ENCODE measurements around the gene EHMT1. TPM values are rescaled to one million over a fixed set of nuclear protein-coding genes. Genes with fewer than 3 reads are reported as not detected.

EHMT1 gene
- total RNA-seq, 2 donors from 2014 or later: 56.2 to 97.9 TPM

DNA sequence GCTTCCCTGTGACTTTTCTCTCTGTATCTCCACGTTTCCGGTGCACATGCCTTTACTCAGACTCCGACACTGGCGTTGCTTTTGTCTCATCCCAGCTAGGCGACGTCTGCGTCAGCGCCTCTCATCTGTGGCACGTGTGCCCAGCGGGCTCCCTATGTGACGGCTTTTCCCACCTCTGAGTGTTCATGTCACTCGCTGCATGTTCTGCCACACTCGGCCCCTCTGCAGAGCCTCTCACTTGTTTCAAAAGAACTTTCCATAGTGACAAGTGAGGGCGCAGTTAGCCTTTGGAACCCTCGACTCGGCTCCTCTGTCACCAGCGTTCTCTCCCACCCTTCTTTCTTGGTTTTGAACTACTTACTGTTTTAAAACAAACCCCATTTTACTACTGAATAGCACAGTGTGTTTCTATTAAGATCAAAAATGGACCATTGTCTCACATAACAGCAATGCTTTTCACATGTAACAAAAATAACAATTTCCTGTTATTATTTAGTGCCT, 145.4 kb downstream of the EHMT1 start:
- Histone ChIP-seq H3K27ac (no peak overlapping the region), H3K27me3 (no peaks in the 10 kb centered on the region), H3K36me3 (no peaks in the 10 kb centered on the region), H3K4me3 (no peak overlapping the region), H3K4me1 (no peaks in the 10 kb centered on the region), H3K9me3 (no peaks in the 10 kb centered on the region), H3K9ac (ENCODE audit: low read depth in 2 of 2, low read length in 2 of 2) (no peak overlapping the region)
- DNase-seq: no peak
- TF ChIP-seq, protein P1, sequence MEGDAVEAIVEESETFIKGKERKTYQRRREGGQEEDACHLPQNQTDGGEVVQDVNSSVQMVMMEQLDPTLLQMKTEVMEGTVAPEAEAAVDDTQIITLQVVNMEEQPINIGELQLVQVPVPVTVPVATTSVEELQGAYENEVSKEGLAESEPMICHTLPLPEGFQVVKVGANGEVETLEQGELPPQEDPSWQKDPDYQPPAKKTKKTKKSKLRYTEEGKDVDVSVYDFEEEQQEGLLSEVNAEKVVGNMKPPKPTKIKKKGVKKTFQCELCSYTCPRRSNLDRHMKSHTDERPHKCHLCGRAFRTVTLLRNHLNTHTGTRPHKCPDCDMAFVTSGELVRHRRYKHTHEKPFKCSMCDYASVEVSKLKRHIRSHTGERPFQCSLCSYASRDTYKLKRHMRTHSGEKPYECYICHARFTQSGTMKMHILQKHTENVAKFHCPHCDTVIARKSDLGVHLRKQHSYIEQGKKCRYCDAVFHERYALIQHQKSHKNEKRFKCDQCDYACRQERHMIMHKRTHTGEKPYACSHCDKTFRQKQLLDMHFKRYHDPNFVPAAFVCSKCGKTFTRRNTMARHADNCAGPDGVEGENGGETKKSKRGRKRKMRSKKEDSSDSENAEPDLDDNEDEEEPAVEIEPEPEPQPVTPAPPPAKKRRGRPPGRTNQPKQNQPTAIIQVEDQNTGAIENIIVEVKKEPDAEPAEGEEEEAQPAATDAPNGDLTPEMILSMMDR (IDR thresholded peaks at IDR 0.05): no peak
- intact Hi-C loops (cut with DNase I): no loop called here

DNA sequence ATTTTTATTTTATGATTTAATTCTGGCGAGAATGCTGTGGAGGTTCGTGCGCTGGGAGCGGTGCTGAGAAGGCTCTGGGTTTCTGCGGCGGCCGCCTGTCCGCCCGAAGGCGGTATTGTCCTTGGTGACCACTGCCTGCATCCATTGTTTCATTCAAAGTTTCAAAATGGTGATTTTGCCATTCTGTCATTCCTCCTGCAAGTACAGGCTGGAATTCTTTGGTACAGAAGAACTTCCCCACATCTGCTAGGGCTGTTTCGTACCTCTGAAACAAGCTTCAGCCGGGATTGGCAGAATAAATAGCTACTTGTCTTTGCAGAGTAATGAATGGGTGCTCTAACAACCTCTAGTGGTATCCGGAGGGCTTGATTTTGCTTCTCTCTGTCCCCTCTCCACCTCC, 146.2 kb downstream of the EHMT1 start:
- no peak for DNase-seq
- Histone ChIP-seq H3K9ac (ENCODE audit: low read depth in 2 of 2, low read length in 2 of 2) (no peak overlapping the region), H3K4me3 (no peak overlapping the region), H3K4me1 (no peaks in the 10 kb centered on the region), H3K27ac (no peak overlapping the region), H3K9me3 (no peaks in the 10 kb centered on the region), H3K27me3 (no peaks in the 10 kb centered on the region), H3K36me3 (no peaks in the 10 kb centered on the region)
- TF ChIP-seq, protein P1 (IDR thresholded peaks at IDR 0.05): no peak
- intact Hi-C loops (cut with DNase I): no loop called here

DNA sequence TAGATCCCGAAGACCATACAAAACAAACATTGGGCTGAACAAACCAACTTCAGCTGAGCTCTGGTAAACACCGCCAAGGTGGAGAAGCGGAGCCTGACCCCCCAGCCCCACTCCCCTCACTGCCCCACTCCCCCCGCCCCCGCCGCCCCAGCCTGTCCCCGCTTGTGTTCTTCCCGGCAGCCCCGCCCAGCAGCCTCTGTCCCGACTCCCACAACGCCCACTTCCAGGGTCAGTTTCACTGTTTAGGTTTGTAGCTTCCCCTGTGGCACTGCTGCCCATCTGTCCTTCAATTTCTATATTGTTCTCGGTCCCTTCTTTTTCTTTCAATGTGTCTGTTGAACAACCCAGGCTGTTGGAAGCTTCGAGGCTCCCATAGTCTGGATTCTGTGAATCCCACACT, 146.7 kb downstream of the EHMT1 start:
- intact Hi-C loops (cut with DNase I): no loop called here
- no peaks in the 10 kb centered on the region for H3K36me3 ChIP-seq
- no peak overlapping the region for H3K9ac ChIP-seq (ENCODE audit: low read depth in 2 of 2, low read length in 2 of 2)
- H3K9me3 ChIP-seq: no peaks in the 10 kb centered on the region
- TF ChIP-seq, protein P1 (IDR thresholded peaks at IDR 0.05): no peak
- H3K4me3 ChIP-seq: no peak overlapping the region
- no peak for DNase-seq
- no peak overlapping the region for H3K27ac ChIP-seq
- no peaks in the 10 kb centered on the region for H3K4me1 ChIP-seq
- H3K27me3 ChIP-seq: no peaks in the 10 kb centered on the region

DNA sequence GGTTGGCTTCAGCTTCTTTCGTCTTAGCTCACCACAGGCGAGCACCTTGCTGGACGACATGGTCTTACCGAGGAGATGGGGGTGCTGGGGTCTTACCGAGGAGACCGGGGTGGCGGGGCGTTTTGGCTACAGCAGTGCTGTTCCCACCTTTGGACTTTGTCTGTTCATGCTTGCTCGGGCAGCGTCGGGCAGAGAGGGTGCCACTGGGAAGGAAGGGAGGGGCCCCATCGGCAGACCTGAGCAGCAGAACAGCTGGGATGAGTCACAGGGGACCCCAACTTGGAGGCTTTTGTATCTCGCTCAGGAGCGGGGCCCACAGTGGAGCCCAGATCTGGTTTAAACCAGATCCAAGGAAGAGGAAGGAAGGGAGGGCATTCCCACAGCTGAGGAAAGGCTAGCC, 152.8 kb downstream of the EHMT1 start:
- intact Hi-C loops (cut with DNase I): no loop called here
- no peaks in the 10 kb centered on the region for H3K36me3 ChIP-seq
- TF ChIP-seq, protein P1 (IDR thresholded peaks at IDR 0.05): no peak
- DNase-seq: no peak
- H3K27ac ChIP-seq: no peak overlapping the region
- no peaks in the 10 kb centered on the region for H3K4me1 ChIP-seq
- H3K9me3 ChIP-seq: no peaks in the 10 kb centered on the region
- H3K9ac ChIP-seq (ENCODE audit: low read depth in 2 of 2, low read length in 2 of 2): no peak overlapping the region
- no peak overlapping the region for H3K4me3 ChIP-seq
- H3K27me3 ChIP-seq: no peaks in the 10 kb centered on the region

DNA sequence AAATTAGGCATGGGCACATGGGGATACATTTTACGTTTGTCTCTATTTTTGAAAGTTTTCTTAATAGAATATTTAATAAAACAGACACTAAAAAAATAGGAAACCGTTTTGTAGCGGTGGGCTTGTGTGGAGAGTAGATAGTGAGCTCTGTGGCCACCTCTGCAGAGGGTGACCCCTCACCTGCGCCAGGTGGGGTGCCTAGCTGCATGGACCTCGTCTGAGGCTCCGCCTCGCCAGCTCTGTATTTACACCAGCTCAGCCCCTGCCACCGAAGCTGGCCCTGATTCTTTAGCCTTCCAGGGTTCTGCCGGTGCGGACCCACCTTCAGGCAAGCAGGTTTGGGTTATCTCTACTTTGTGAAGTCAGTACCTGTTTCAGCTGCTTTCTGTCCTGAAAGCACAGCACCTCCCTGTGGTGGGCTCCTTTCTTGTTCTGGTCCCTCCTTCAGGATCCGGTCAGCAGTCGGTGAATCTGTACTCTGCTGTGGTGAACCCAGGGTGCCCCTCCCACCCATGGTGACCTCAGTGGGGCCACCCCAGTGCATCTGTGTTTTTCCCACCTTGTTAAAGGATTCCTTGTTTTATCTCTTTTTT, 153.6 kb downstream of the EHMT1 start:
- Histone ChIP-seq H3K27ac (no peak overlapping the region), H3K9me3 (no peaks in the 10 kb centered on the region), H3K4me1 (no peaks in the 10 kb centered on the region), H3K9ac (ENCODE audit: low read depth in 2 of 2, low read length in 2 of 2) (no peak overlapping the region), H3K4me3 (no peak overlapping the region), H3K27me3 (no peaks in the 10 kb centered on the region), H3K36me3 (no peaks in the 10 kb centered on the region)
- DNase-seq: no peak
- intact Hi-C loops (cut with DNase I): no loop called here
- TF ChIP-seq, protein P1 (IDR thresholded peaks at IDR 0.05): no peak

All from colonic mucosa (tissue), 4 donors.